T-helper 17 cell (primary cell): Measurements from ENCODE around the gene HSPB6. TPM values are rescaled to one million over a fixed set of nuclear protein-coding genes. Genes with fewer than 3 reads are reported as not detected.
"Not testable (repeated sequence)": the region's sequence is repeated elsewhere in the genome, so short reads cannot be mapped to it uniquely, and the experiment has no call there.

Experiments used
- ATAC-seq: fragments of 150-1000 bp; cut with Tn5 transposase; 2 replicates; pipeline ENCODE4 v1.10.0; 2021; ENCODE audit warnings: mild to moderate bottlenecking, moderate library complexity
- DNase-seq, 3 donors: peaks; one replicate each; pipeline versions ENCODE4 v3.0.0 to v3.0.0-alpha.2; 2020 to 2021
- H3K9me3 ChIP-seq: one replicate; pipeline ENCODE4 v1.7.0; 2013; ENCODE audit warnings: low read length, mild to moderate bottlenecking; ENCODE audit not compliant: control insufficient read depth, poor library complexity, severe bottlenecking
- H3K27ac Mint-ChIP-seq: one replicate; pipeline ENCODE4 v1.8.0; 2022; ENCODE audit warnings: mild to moderate bottlenecking, moderate library complexity, mixed read lengths
- H3K27me3 Mint-ChIP-seq: one replicate; pipeline ENCODE4 v1.8.0; 2022; ENCODE audit warnings: mixed read lengths
- H3K36me3 Mint-ChIP-seq: one replicate; pipeline ENCODE4 v1.8.0; 2022; ENCODE audit warnings: low read depth, mixed read lengths
- H3K4me1 Mint-ChIP-seq: one replicate; pipeline ENCODE4 v1.8.0; 2022; ENCODE audit warnings: mild to moderate bottlenecking, mixed read lengths
- H3K4me3 Mint-ChIP-seq: one replicate; pipeline ENCODE4 v1.8.0; 2022; ENCODE audit warnings: mild to moderate bottlenecking, moderate library complexity, mixed read lengths
- total RNA-seq, 4 donors: library from RNA in 2 of 4; stranded (reverse) in 2 of 4; gene quantifications; one replicate each; pipeline ENCODE4 v1.2.3 and lab custom pipeline; 2022 to 2026

Gene HSPB6
- total RNA-seq, 2 donors from 2014 or later: not detected

- H3K4me1 Mint-ChIP-seq: peaks cover 15% of the 10 kb centered on the region
- ATAC-seq (no peak), DNase-seq (no peak)
- peaks cover 3% of the 10 kb centered on the region for H3K36me3 Mint-ChIP-seq
- no peak overlapping the region for H3K27ac Mint-ChIP-seq
- H3K9me3 ChIP-seq: no peaks in the 10 kb centered on the region
- no peak overlapping the region for H3K4me3 Mint-ChIP-seq
- no peaks in the 10 kb centered on the region for H3K27me3 Mint-ChIP-seq
Observed at GRCh38 chr19:35781650-35782049, 24.8 kb upstream of the HSPB6 start.

- H3K27me3 Mint-ChIP-seq: no peaks in the 10 kb centered on the region
Observed at GRCh38 chr19:35780717-35781116, 23.9 kb upstream of the HSPB6 start.

GRCh38 chr19:35780058-35780457 is 23.2 kb upstream of the HSPB6 start:
- Mint-ChIP-seq H3K4me1 (peaks cover 24% of the 10 kb centered on the region), H3K27me3 (no peaks in the 10 kb centered on the region), H3K4me3 (no peak overlapping the region), H3K36me3 (peaks cover 3% of the 10 kb centered on the region), H3K27ac (peak overlapping the region; percentile 16)
- no peak for ATAC-seq
- H3K9me3 ChIP-seq: no peaks in the 10 kb centered on the region
- DNase-seq: no peak

More at GRCh38 chr19:35780717-35781116, 23.9 kb upstream of the HSPB6 start:
- Mint-ChIP-seq H3K36me3 (peaks cover 3% of the 10 kb centered on the region), H3K27ac (no peak overlapping the region), H3K4me1 (peaks cover 24% of the 10 kb centered on the region), H3K4me3 (no peak overlapping the region)
- H3K9me3 ChIP-seq: no peaks in the 10 kb centered on the region
- no peak for DNase-seq
- ATAC-seq: no peak

DNA sequence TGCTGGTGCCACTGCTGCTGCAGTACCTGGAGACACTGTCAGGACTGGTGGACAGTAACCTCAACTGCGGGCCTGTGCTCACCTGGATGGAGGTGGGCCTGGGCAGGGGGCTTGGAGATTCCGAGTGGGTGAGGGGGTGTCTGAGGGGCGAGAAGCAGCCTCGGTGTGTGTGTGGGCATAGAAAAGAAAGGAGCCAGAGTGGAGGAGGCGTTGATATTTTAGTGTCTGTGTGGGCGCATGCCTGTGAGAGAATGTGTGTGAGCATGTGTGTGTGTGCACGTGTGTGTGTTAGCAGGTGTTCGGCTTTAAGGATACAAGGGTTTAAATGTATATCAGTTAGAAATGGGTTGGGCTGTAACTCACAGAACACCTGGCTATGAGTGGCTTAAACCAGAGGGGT is 22.2 kb upstream of the HSPB6 start:
- Mint-ChIP-seq H3K27ac (no peak overlapping the region), H3K36me3 (peaks cover 3% of the 10 kb centered on the region), H3K4me3 (no peak overlapping the region), H3K4me1 (peaks cover 29% of the 10 kb centered on the region), H3K27me3 (no peaks in the 10 kb centered on the region)
- no peak for ATAC-seq
- H3K9me3 ChIP-seq: no peaks in the 10 kb centered on the region
- DNase-seq: no peak

GRCh38 chr19:35777961-35778360 is 21.1 kb upstream of the HSPB6 start:
- no peaks in the 10 kb centered on the region for H3K9me3 ChIP-seq
- DNase-seq: no peak
- H3K4me1 Mint-ChIP-seq: peaks cover 26% of the 10 kb centered on the region
- H3K4me3 Mint-ChIP-seq: no peak overlapping the region
- H3K27ac Mint-ChIP-seq: peak overlapping the region; percentile 16
- no peaks in the 10 kb centered on the region for H3K27me3 Mint-ChIP-seq
- H3K36me3 Mint-ChIP-seq: peaks cover 3% of the 10 kb centered on the region
- ATAC-seq: no peak

DNA sequence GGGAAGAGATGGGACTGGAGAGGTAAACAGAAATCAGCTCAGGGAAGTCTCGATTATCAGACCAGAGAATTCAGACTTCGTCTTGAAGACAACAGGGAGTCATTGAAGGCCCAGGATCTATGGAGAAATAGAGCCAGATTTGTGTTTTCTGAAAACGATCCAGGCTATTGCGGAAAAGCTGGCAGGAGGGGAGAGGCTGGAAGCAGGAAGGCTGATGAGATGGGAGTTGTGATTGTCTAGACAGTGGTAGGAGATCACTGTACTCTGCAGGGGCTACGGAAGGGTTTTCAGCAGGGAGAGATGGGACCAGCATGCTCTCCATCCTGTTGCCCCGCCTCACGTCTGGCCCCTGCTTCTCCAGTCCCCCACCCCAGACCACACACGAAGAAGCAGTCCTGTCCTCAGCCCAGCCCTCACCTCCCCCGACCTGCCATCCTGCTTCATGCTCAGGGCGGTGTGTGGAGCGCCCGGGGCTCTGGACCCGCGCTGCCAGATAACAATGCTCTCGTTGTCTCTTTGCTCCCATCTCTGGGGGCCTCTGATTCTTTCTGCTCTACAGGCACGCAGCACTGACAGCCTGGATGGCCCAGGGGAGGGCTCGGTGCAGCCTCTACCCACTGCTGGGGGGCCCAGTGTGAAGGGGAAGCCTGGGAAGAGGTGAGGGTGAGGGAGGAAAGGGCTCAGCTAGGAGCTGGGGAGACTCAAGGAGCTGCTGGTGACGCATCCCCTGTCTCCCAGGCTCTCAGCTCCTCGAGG is 20.4 kb upstream of the HSPB6 start:
- Mint-ChIP-seq H3K4me3 (peak overlapping the region; percentile 63), H3K27ac (peak overlapping the region; percentile 16), H3K27me3 (no peaks in the 10 kb centered on the region), H3K4me1 (peaks cover 23% of the 10 kb centered on the region), H3K36me3 (peaks cover 3% of the 10 kb centered on the region)
- ATAC-seq (no peak), DNase-seq (no peak)
- H3K9me3 ChIP-seq: no peaks in the 10 kb centered on the region

- Mint-ChIP-seq H3K4me1 (peaks cover 22% of the 10 kb centered on the region), H3K36me3 (no peaks in the 10 kb centered on the region), H3K27ac (no peak overlapping the region), H3K27me3 (no peaks in the 10 kb centered on the region), H3K4me3 (peak overlapping the region; percentile 89)
- DNase-seq: no peak
- ATAC-seq: no peak
- no peaks in the 10 kb centered on the region for H3K9me3 ChIP-seq
Observed at GRCh38 chr19:35776102-35776788, 19.4 kb upstream of the HSPB6 start.

DNA sequence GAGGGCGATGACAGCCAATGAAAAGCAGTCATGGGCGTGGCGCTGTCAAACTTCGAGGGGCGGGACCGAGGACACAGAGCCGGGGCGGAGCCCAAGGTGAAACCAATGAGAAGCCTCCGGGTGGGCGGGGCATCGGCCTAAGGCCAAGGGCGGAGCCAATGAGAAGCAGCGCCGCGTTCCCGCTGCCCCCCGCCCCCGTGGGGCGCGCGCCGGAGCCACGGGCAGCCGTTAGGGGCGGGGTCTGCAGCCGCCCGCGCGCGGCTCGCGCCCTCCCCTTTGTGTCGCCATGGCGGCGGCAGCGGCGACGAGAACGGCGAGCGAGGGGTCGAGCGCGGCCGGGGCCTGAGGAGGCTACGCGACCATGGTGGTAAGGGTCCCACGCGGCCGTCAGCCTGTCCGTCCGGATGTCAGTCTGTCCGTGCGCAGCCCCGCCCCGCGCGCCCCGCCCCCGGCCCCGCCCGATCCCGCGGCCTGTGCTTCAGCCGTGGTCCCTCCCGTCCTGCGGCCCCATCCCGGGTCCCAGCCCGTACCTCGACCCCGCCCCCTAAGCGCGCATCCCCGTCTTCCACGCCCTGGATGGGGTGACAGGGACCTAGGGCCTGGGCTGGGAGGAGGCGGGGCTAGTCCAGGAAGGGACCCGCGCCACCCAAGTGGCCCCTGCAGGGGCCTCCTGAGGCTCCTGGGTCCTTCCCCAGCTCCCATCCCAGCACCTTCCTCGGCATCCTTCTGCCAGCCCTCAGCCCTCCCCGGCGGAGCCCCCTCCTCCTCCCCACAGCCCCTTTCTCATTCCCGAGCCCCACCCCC is 18.7 kb upstream of the HSPB6 start, which contains the start of gene ARHGAP33:
ARHGAP33 (plus strand) TSS at position 267 of the 804 bp plus-strand sequence; CDS start at position 362, 95 bp downstream.
- Mint-ChIP-seq H3K27ac (no peak within 1 kb of the TSS), H3K36me3 (no peaks in the 10 kb centered on the region), H3K27me3 (no peaks in the 10 kb centered on the region), H3K4me3 (peak within 1 kb of the TSS; percentile 89), H3K4me1 (peaks cover 21% of the 10 kb centered on the region)
- ATAC-seq (peak; percentile 99), DNase-seq (peak; percentile 98 to 99 (median 99))
- H3K9me3 ChIP-seq: no peaks in the 10 kb centered on the region

DNA sequence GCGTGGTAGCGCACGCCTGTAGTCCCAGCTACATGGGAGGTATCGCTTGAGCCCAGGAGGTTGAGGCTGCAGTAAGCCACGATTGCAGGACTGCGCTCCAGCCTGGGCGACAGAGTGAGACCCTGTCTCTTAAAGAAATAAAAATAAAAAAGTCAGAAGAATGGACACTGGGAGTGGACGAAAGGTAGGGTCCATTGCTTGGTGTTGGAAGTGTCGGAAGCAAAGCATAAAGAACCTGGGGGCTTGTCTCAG is 18.1 kb upstream of the HSPB6 start:
- H3K4me1 Mint-ChIP-seq: peaks cover 23% of the 10 kb centered on the region
- no peak for ATAC-seq
- H3K27me3 Mint-ChIP-seq: no peaks in the 10 kb centered on the region
- H3K36me3 Mint-ChIP-seq: no peaks in the 10 kb centered on the region
- H3K9me3 ChIP-seq: no peaks in the 10 kb centered on the region
- DNase-seq: no peak
- peak overlapping the region; percentile 89 for H3K4me3 Mint-ChIP-seq
- H3K27ac Mint-ChIP-seq: no peak overlapping the region

- Mint-ChIP-seq H3K27me3 (no peaks in the 10 kb centered on the region), H3K4me1 (peaks cover 23% of the 10 kb centered on the region)
- DNase-seq: no peak
Observed at GRCh38 chr19:35774274-35775045, 17.6 kb upstream of the HSPB6 start.

GRCh38 chr19:35773020-35773806 is 16.4 kb upstream of the HSPB6 start:
- DNase-seq: no peak
- Mint-ChIP-seq H3K27ac (no peak overlapping the region), H3K4me3 (no peak overlapping the region), H3K4me1 (peaks cover 21% of the 10 kb centered on the region), H3K36me3 (no peaks in the 10 kb centered on the region), H3K27me3 (no peaks in the 10 kb centered on the region)
- no peaks in the 10 kb centered on the region for H3K9me3 ChIP-seq
- ATAC-seq: no peak

More at GRCh38 chr19:35774274-35775045, 17.6 kb upstream of the HSPB6 start:
- peak overlapping the region; percentile 89 for H3K4me3 Mint-ChIP-seq
- H3K27ac Mint-ChIP-seq: no peak overlapping the region
- H3K9me3 ChIP-seq: no peaks in the 10 kb centered on the region
- ATAC-seq: no peak
- H3K36me3 Mint-ChIP-seq: no peaks in the 10 kb centered on the region

- H3K27ac Mint-ChIP-seq, ATAC-seq, DNase-seq, H3K36me3 Mint-ChIP-seq, H3K9me3 ChIP-seq, H3K4me3 Mint-ChIP-seq, H3K27me3 Mint-ChIP-seq: not testable (repeated sequence)
- peaks cover 21% of the 10 kb centered on the region for H3K4me1 Mint-ChIP-seq
Observed at GRCh38 chr19:35772362-35772761, 15.5 kb upstream of the HSPB6 start.
